Measurements from ENCODE around the gene FBXW7. TPM values are rescaled to one million over a fixed set of nuclear protein-coding genes. Genes with fewer than 3 reads are reported as not detected.

The FBXW7 gene
- total RNA-seq, 4 donors from 2014 or later, result 20.9 to 47.3 (median 39.5) TPM

- TF ChIP-seq CTCF (IDR thresholded peaks at IDR 0.05; ENCODE audit: low read depth), result no peak
Measured at GRCh38 chr4:152471251-152471792, 64.6 kb downstream of the FBXW7 start.

- no peak for TF ChIP-seq CTCF (IDR thresholded peaks at IDR 0.05; ENCODE audit: low read depth)
Measured at GRCh38 chr4:152468408-152468807, 67.5 kb downstream of the FBXW7 start.

- TF ChIP-seq CTCF (IDR thresholded peaks at IDR 0.05; ENCODE audit: low read depth), result no peak
Measured at GRCh38 chr4:152467101-152467500, 68.8 kb downstream of the FBXW7 start.

GRCh38 chr4:152464030-152464823, 71.7 kb downstream of the FBXW7 start:
- no peak for TF ChIP-seq CTCF (IDR thresholded peaks at IDR 0.05; ENCODE audit: low read depth)

- TF ChIP-seq CTCF (IDR thresholded peaks at IDR 0.05; ENCODE audit: low read depth), result no peak
Measured at GRCh38 chr4:152463562-152463961, 72.3 kb downstream of the FBXW7 start.

DNA sequence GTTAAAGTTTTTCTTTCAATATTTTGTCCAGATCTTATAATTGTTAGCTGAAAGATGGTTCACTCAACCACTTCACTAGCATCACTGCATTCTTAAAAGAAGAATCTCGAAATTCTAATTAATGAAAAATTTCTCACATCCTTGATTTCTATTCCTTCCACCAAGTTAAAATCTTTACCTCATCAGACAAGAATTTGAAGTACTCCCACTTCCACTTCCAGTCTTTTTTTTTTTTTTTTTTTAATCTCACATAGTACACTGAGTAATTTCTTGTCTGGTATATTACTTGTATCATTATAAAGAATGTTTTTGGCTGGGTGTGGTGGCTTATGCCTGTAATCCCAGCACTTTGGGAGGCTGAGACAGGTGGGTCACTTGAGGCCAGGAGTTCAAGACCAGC, 73.2 kb downstream of the FBXW7 start:
- no peak for TF ChIP-seq CTCF (IDR thresholded peaks at IDR 0.05; ENCODE audit: low read depth)

DNA sequence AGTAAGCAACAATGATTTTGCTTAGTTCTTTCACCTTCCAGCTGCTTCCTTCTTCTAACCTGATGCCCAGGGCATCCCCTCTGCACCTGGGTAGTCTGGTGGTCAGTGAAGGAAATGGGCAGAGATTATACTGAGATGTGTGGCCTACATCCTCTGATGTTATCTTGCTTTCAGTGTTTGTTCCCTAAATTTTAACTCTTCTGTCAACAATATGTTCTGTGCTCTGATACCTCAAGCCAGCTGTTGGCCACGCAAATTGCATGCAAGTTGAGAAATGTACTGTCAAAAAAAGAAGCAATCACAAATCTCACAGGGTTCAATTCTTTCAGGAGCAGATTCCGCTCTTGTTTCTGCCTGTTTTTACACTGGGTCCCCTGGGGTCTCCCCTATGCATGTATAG, 73.8 kb downstream of the FBXW7 start:
- no peak for TF ChIP-seq CTCF (IDR thresholded peaks at IDR 0.05; ENCODE audit: low read depth)
